GM19324 (cell line): ENCODE measurements around the gene HS3ST3B1.

Experiments used
- ATAC-seq: cut with Tn5 transposase; IDR thresholded peaks from one replicate; pipeline ENCODE4 v1.9.1; 2021; ENCODE audit warnings: mild to moderate bottlenecking, moderate library complexity; ENCODE audit not compliant: unreplicated experiment, low FRiP score

HS3ST3B1 gene

DNA sequence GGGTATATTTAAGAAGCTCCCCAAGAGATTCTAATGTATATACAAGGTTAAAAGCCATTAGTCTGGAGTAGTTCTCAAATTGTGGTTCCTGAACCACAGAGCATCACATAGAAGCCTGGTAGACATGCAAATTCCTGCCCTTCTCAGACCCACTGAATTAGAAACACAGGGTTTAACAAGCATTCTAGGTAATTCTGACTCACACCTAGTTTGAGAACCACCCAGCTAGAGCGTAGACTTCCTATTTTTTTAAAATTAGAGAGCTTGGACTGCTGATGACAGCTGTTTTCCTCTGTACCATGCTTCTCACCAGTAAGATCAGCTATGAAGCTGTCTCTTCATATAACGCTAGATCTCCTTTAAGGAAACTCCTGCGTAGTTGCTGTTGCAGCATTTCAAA is 50.6 kb downstream of the HS3ST3B1 start:
- peak; percentile 69 for ATAC-seq

DNA sequence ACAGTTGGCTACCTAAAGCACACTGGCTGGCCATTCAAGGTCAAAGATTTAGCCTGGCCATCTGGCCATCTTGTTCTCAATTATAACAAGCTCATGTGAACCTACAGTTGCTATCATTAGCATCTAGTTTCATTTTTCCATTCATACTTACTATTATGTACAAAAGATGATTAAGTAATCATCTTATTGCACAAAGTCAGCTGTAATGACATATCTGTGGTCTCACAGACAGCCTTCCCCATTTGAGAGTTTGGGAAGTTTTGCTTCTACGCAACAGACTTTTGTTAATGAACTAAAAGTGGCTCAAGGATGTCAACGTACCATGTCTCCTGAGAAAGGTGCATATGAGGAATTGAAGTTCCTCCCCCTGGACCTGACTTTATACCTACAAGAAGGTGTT is 51.3 kb downstream of the HS3ST3B1 start:
- no peak for ATAC-seq

DNA sequence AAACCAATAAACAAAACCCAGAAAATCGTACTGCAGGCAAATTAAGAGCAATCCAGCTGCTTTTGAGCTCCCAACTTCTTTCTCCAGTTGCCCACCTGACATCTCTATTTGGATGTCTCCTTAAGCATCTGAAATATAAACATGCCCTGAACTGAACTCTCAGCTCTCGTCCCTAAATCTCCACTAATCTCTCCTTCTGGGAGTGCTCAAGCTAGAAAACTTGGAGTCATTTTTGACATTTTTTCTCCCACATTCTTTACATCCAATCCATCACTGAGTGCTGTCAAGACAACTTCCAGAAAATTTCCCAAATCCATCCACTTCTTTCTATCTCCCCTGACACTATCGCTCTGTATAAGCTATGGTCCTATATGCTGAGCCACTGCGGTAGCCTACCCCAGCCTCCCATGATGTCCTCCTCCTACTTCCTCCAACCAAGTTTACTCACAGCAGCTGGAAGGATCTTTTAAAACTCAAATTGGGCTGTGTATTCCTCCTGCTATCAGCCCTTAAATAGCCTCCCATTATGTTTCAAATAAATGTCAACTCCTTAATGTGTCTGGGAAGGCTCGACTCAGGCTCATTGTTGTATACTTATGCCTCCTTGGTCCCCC is 53.1 kb downstream of the HS3ST3B1 start:
- ATAC-seq, result no peak

DNA sequence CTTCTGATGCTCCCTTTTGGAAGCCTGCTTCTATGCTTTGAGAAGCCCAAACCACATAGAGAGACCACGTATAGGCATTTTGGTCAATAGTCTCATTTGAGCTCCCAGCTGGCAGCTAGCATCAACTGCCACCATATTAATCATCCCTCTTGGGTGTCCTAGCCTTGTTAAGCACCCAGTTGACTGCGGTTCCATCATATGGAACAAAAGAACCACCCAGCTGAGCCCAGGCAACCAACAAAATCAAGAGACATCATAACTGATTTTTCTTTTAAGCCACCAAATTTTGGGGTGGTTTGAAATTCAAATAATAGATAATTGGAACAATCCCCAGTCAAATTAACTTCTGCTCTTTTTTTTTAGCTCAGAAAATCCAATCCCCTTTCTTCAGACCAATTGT is 53.9 kb downstream of the HS3ST3B1 start:
- ATAC-seq, result no peak

DNA sequence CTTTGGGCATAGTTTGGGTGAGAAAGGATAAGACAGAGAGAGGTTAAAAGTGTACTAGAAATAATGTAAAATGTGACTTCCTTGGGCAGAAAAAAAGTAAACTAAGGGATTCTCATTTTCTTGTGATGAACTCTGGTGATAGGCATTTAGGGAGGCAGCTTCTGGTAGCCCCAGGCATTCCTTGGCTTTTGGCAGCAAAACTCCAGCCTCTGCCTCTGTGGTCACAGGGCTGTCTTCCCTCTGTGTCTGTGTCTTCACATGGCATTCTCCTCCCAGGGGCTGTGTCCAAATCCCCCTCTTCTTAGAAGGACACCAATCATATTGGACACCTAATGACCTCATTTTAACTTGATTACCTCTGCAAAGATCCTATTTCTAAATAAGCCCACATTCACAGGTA is 54.7 kb downstream of the HS3ST3B1 start:
- no peak for ATAC-seq

DNA sequence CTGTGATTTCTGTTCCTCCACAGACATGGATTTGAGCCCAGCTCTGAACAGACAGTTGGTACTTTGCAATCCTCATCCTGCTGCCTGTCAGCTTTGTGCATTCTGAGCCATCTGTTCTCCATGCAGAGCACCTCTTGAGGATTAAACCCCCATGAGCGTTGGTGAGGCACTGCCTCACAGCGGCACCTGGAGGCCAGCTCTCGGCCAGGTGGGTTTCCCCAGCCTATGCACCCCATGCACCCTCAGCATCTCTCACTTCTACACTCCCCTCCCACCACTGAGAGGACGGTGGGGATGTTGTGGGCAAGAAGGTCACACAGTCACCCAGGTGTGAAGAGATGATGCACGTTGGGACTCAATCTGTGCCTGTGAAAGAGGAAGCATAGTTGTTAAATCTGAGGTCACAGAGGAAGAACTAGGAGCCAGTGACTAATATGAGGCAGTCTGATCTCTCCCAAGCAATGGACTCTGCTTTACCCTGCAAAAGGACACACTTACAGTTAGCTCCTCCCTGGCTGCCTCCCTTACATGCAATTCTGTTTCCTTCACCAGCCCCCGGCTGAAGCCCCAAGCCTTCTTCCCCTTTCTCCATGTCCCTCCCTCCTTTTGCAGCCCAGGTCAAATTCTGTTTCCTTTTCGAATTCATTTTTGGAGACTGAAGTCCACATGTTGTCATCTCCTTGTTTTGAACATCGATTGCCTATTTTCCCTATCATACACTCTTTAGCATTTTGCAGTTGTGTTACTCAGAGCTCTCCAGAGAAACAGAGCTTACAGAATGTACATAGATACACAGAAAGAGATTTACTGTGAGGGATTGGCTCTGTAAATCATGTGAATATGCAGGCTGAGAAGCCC is 58.5 kb downstream of the HS3ST3B1 start:
- ATAC-seq, result peak; percentile 83

DNA sequence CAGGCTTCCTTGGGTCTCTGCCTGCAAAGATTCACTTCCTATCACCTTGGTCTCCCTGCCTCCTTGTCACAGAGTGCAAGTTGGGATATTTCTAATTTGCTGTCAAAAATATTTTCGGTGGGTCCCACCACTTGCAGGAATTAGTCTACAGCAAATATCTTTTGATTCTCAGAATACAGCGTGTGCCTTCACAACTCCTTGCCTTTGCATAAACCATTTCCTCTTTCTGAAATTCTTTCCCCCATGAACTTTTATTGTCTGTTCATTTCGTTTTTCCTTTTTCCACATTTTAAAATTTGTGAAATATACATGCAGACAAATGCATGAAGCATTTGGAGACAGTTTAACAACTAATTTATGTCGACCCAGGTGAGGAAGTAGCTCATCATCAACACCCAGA is 60.0 kb downstream of the HS3ST3B1 start:
- ATAC-seq, result no peak

DNA sequence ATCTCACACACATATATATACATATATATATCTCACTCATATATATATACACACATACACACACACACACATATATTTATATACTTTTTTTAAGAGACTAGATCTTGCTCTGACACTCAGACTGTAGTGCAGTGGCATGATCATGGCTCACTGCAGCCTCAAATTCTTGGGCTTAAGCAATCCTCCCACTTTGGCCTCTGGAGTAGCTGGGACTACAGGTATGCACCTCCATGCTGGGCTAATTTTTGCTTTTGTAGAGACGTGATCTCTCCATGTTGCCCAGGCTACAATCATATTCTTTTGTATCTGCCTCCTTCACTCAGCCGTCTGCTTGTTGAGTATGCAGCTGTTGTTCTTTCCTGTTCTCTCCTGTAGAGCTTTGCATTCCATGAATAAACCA is 60.6 kb downstream of the HS3ST3B1 start:
- ATAC-seq, result no peak

DNA sequence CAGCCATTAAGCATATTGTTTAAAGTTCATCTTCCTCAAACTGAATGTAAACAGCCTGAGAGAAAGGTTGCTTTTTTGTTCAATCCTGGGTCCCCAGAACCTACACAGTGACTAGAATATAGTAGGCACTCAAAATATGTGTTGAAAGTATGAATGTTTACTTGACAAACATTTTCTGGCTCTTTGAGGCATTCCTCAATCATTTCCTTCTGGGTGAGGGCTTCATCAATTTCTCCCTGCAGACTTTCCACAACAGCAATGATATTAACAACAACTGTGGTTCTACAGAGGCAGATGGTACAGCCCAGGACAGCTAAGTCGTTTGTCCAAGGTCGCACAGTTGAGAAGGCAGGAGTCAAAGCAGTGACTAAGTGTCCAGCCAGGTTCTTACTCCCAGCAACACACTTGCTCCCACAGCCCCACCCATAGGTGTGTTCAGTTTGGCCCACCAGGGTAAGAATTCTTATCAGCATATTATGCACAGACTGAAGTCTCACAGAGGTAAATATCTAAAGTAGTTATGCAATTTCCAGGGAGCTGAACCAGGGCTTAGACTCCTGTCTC is 61.1 kb downstream of the HS3ST3B1 start:
- ATAC-seq, result no peak

DNA sequence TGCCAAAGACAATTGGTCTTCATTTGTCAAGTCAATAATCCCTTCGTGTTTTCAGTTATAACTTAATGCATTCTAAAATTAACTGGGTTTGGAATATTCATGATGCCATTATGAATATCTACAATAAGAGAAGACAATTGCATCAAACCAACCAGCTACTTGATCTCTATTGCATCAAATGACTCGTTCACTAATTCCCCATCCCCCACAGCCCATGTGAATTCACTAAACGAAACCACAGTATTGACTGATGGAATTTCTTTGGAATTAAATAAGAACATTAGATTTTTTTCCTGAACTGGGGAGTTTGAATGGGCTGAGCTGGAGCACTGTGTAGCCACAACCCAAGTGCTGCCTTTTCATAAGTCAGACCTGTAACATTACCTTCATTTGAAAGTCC is 65.3 kb downstream of the HS3ST3B1 start:
- ATAC-seq, result no peak

DNA sequence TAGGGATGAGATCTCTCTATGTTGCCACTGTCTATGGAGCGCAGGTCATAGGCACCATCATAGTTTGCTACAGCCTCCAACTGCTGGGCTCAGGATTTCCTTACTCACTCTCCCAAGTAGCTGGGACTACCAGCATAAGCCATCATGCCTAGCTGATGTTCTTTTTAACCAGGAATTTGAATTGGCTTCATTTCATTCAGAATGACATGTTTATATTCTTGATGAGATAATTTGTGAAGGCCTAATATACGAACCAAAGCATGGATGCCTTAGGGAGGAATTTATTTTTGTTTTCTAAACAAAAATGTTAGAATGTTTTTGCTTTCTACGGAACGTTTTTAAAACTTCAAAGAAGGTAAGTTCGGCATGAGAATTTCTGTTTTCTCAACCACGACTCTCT is 71.6 kb downstream of the HS3ST3B1 start:
- no peak for ATAC-seq

DNA sequence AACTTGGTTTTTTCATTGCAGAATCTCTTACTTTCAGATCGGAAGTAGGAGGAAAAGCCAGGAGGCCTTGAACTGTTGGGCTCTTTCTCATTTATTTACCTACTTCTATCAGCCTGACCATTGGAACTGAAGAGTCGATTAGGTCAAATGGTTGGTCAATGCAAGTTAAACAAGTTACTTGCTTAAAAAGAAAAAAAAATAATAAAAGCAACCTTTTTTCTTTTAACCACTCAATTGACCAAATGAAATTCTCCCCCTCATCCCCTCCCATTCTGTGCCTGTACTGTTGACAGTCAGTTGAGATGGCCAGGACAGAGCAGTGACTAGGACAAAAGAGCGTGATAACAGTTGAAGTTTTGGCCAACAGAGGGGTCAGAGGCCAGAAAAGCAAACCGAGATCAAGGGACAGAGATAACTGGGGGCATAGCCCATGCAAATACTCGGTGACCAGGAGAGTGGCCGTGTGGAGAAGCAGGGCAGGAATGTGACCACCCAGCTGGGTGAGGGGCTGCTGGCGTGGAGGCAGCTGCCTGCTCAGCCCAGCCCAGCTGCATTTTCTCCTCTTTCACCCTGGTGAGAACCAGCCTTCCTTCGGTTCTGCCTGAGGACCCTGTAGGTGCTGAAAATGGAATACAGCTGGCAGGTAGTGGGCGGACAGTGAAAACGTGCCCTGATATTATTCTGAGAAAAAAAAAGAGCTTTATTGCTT is 72.2 kb downstream of the HS3ST3B1 start:
- no peak for ATAC-seq

DNA sequence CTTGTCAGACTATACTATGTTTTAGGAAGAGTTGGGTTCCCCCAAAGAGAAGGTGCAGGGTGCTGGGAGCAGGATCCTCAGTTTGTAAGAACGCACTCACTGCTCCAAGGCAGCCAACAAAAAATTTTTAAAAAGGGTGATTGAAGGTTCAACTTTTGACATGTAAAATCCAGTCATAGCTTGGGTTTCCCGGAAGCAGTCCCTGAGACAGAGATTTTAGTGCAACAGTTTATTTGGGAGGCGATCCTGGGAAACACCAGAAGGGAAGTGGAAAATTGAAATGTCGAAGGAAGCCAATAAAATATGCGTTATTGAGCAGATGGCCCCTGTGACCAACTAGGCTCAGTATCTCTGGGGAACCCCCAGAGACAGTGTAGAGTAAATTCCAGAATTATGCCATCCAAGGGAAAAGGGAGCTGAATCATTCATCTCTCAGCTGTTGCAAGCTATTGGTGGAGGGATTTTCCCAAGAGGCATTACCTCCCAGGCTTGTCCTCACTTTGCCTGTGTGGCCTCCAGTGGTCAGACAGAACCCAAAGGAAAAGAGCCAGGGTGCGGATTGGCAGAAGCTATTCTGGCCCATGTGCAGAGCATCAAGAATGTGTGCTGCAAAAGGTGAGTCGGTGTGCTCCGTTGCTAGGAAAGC is 72.9 kb downstream of the HS3ST3B1 start:
- ATAC-seq, result no peak

DNA sequence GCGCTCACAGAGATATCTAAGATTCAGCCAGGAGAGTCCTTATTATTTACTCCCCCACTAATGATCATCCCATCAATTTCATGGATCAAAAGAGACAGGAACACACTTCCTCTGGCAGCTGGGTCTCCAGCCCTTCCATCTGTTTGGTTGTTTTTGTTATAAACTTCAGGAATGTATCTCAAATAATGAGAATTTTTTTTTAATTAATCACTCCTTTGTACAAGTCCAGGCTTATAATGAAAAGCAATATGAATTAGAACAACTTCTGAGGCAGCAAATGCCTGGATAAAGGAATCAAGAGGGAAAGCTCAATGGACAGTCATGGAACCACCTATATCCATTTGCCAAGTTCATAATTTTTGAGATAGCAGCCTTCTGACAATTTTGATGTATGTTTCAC is 73.4 kb downstream of the HS3ST3B1 start:
- ATAC-seq, result no peak

DNA sequence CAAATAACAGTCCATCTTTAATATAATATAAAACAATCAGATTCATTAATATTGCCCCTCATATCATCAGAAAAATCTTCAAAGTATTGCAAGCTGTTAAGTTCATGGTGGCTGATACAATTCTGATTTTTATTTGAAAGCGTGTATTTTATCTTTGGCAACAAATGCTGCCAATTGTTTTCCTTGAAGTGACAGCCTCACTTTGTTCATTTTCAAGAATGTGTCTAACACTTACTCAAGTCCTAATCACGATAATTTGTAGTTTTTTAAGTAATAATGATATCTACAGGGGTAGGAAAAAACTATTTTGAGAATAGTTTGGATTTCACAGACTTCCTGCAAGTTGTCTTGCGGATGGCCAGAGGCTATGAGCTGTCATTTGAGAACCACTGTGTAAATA is 75.8 kb downstream of the HS3ST3B1 start:
- ATAC-seq, result no peak

DNA sequence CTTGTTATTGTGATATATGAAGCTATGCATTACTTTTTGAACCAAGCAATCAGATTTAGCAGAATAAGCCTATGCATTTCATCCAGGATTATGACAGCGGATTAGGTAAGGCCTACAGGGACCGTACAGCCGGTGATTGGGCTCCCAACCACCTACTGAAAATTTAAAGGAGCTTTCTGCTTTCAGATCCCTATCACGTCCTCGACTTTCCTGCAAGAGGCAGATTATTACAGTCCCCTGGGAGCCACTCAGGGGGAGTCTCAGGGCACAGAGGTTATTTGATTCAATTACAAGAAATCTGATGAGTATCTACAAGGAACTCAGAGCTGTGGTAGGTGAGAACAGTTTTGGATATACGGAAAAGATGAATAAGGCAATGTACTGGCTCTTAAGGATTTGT is 80.7 kb downstream of the HS3ST3B1 start:
- no peak for ATAC-seq

DNA sequence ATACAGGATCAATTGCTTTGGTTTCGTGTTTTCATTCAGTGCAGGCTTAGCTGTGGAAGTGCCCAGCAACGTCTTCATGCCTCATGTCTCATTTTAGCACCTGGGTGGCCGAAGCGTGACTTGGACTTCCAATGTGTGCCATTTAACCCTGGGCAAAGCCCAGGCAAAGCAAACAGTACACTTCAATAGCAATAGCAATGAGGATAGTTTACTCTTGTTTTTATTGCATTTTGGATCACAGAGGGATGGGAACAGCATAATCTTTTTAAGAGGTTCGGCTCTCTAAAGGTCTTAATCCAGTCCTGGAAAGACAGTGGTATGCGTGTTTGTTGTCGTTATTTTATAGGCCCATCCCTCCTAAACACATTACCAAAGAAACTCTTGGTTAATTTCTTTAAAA is 86.2 kb downstream of the HS3ST3B1 start:
- ATAC-seq, result no peak

DNA sequence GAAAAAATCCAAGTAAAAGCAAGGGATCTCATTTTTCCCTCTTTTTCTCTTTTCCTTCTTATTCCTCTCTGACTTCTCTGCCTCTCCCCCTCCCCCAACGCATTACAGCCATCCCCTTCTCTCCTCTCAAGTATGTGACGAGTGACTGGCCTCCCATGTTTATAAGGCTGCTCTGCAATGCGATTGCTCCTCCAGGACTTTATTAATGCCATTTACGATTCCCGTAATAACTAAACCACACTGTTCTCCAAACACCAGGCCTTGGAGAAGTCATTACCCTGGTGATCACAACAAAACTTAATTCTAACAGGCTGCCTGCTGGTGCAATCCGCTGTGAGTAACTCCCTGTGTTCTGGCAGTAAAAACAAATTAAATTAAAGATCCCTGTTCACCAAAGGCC is 88.8 kb downstream of the HS3ST3B1 start:
- ATAC-seq, result no peak

DNA sequence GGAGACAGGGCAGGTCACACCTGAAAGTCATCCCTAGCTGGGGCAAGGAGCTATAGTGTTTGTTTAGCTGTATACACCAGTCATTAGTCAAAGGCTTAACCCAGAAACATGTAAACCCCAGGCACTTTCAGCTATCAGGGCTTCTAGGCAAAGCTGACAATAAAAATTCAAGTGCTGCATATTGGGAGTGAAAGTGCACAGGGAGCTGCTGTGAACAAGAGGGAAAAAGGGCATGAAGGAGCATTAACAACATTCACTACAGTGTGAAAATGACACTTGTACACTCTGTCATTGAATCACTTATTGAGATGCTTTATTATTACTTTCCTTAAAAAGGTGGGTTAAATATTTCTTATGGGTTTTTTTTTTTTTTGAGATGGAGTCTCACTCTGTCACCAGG is 92.8 kb downstream of the HS3ST3B1 start:
- no peak for ATAC-seq

DNA sequence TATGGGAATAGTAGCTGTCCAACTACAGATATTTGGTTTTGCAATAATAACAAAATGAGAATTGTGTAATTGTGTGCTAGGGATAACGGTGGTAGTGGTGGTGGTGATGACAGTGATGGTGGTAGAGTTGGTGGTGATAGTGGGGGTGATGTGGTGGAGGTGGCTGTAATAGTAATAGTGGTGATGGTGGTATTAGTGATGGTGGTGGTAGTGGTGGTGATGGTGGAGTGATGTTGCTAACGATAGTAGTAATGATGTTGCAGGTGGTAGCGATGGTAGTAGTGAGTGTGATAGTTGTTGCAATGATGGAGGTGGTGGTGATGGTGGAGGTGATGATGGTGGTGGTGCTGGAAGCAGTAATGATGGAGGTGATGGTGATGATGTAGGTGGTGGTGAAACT is 94.4 kb downstream of the HS3ST3B1 start:
- ATAC-seq, result no peak

DNA sequence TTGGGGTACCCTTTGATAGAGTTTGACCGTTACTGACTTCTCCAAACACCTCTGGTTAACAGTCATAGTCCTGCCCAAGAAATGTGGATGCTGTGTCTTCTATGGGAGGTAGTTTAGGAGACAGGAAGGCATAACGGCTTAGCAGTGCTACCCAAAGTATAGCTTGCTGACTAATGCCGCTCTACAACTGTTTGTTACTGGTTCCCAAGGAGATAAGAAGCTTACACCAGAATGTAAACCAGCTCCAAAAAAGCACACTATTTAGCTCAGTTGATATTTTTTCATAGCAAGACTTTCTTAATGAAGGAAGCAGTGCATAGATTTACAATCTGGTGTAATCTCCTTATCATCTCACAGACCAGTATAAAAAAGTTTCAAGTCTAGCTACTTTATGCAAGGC is 95.7 kb downstream of the HS3ST3B1 start:
- no peak for ATAC-seq
